GM21360 (cell line): ENCODE results near the gene FHIT.

ENCODE experiments used
- ATAC-seq: cut with Tn5 transposase; IDR thresholded peaks from one replicate; pipeline ENCODE4 v1.9.1; 2021; ENCODE audit warnings: mild to moderate bottlenecking, moderate library complexity; ENCODE audit not compliant: unreplicated experiment

FHIT gene

GRCh38 chr3:59797533-59797932, 1453.7 kb downstream of the FHIT start:
- ATAC-seq = no peak

- ATAC-seq = no peak
Measured at GRCh38 chr3:59796456-59796855, 1454.8 kb downstream of the FHIT start.

GRCh38 chr3:59795756-59796155, 1455.5 kb downstream of the FHIT start:
- ATAC-seq = no peak

GRCh38 chr3:59793976-59794375, 1457.3 kb downstream of the FHIT start:
- no peak for ATAC-seq

GRCh38 chr3:59791774-59792308, 1459.4 kb downstream of the FHIT start:
- no peak for ATAC-seq

- no peak for ATAC-seq
Measured at GRCh38 chr3:59790241-59790640, 1461.0 kb downstream of the FHIT start.

- no peak for ATAC-seq
Measured at GRCh38 chr3:59788801-59789200, 1462.5 kb downstream of the FHIT start.

- no peak for ATAC-seq
Measured at GRCh38 chr3:59788133-59788532, 1463.1 kb downstream of the FHIT start.

GRCh38 chr3:59786374-59786773, 1464.9 kb downstream of the FHIT start:
- no peak for ATAC-seq

- no peak for ATAC-seq
Measured at GRCh38 chr3:59784164-59784563, 1467.1 kb downstream of the FHIT start.

- ATAC-seq = no peak
Measured at GRCh38 chr3:59783468-59783988, 1467.7 kb downstream of the FHIT start.

GRCh38 chr3:59782664-59783063, 1468.6 kb downstream of the FHIT start:
- ATAC-seq = no peak

- ATAC-seq = no peak
Measured at GRCh38 chr3:59780209-59780608, 1471.0 kb downstream of the FHIT start.

- ATAC-seq = no peak
Measured at GRCh38 chr3:59779260-59779659, 1472.0 kb downstream of the FHIT start.

GRCh38 chr3:59777667-59778077, 1473.6 kb downstream of the FHIT start:
- no peak for ATAC-seq

GRCh38 chr3:59777066-59777465, 1474.2 kb downstream of the FHIT start:
- no peak for ATAC-seq

GRCh38 chr3:59775761-59776325, 1475.4 kb downstream of the FHIT start:
- no peak for ATAC-seq

GRCh38 chr3:59775106-59775505, 1476.1 kb downstream of the FHIT start:
- no peak for ATAC-seq

GRCh38 chr3:59774634-59775033, 1476.6 kb downstream of the FHIT start:
- no peak for ATAC-seq

GRCh38 chr3:59774000-59774399, 1477.3 kb downstream of the FHIT start:
- ATAC-seq = no peak

GRCh38 chr3:59772416-59773408, 1478.5 kb downstream of the FHIT start:
- ATAC-seq = peak; percentile 51

- no peak for ATAC-seq
Measured at GRCh38 chr3:59771768-59772181, 1479.5 kb downstream of the FHIT start.
